Measurements from ENCODE around the gene OMD.

The OMD gene, protein sequence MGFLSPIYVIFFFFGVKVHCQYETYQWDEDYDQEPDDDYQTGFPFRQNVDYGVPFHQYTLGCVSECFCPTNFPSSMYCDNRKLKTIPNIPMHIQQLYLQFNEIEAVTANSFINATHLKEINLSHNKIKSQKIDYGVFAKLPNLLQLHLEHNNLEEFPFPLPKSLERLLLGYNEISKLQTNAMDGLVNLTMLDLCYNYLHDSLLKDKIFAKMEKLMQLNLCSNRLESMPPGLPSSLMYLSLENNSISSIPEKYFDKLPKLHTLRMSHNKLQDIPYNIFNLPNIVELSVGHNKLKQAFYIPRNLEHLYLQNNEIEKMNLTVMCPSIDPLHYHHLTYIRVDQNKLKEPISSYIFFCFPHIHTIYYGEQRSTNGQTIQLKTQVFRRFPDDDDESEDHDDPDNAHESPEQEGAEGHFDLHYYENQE

GRCh38 chr9:92424340-92424739 lies at the start of gene OMD:
Gene OMD (minus strand): TSS chr9:92424471. CDS start chr9:92417558, 6,913 bp downstream.
- DNase-seq (ENCODE audit: low read depth): no peak

- DNase-seq (ENCODE audit: low read depth): no peak
These were observed 43.9 kb upstream of the OMD start for GRCh38 chr9:92468206-92468605.

GRCh38 chr9:92467511-92467910 lies 43.2 kb upstream of the OMD start:
- DNase-seq (ENCODE audit: low read depth): no peak

- DNase-seq (ENCODE audit: low read depth): no peak
These were observed 42.8 kb upstream of the OMD start for GRCh38 chr9:92467041-92467440.

GRCh38 chr9:92463984-92464383 lies 39.7 kb upstream of the OMD start:
- no peak for DNase-seq (ENCODE audit: low read depth)

- DNase-seq (ENCODE audit: low read depth): no peak
These were observed 39.1 kb upstream of the OMD start for GRCh38 chr9:92463387-92463786.

DNA sequence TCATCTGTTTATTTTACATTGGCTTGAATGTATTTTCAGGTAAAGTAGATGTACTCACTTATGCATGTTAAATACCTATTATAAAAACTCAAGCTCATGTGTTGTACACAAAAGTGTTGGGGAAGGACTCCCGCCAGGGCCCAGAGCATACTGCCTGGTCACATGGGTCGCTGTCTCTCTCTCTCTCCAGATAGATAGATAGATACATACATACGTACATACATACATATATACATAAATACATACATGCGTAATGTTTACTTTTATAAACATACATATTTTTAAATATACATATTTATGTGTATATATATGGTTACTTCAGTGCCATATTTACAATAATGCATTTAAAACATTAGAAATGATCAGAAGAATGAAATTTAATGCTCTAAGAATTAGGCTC lies 33.3 kb upstream of the OMD start:
- no peak for DNase-seq (ENCODE audit: low read depth)

DNA sequence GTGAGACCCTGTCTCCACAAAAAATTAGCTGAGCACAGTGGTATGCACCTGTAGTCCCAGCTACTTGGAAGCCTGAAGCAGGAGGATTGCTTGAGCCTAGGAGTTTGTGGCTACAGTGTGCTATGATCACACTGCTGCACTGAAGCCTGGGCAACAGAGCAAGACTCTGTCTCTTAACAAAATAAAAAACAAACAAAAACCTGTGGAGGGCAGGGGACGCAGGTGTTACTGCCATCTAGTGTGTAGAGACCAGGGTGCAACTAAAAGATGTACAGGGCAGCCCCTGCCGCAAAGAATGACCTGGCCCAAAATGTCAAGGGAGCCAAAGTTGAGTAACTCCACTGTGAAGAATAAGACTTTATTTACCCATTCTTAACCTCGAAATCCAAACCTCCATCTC lies 30.9 kb upstream of the OMD start:
- no peak for DNase-seq (ENCODE audit: low read depth)

- DNase-seq (ENCODE audit: low read depth): no peak
These were observed 22.3 kb upstream of the OMD start for GRCh38 chr9:92446536-92446935.

DNA sequence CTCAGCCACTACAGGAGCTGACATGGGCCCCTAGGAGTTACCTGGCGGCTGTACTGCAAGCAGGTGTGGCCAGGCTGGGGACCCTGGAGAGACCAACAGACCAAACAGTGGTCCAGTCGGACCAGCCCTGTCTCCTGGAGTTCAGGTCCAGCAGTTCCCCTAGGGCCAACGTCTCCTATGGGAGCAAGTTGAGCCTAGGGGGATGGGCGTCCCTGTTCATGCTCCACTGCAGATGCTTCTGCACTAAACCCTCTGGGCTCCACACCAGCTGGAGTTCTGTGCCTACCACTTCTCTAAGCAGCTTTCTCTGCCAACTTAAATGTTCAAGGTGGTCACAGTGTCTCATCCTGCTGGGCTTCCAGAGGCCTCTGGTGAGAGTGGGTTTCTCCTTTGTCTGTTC lies 20.6 kb upstream of the OMD start:
- no peak for DNase-seq (ENCODE audit: low read depth)

DNA sequence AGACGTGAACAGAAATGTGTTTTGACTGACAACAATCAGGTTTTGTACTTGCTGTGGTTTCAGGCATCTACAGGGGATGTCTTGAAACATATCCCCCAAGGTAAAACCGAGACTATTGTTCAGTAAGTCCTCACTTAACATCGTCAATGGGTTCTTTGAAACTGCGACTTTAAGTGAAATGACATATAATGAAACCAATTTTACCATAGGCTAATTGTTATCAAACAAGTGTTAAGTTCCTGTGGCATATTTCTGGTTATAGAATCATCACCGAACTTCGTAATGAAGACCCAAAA lies 16.4 kb upstream of the OMD start:
- DNase-seq (ENCODE audit: low read depth): no peak

- DNase-seq (ENCODE audit: low read depth): no peak
These were observed 15.9 kb upstream of the OMD start for GRCh38 chr9:92439921-92440750.

GRCh38 chr9:92438900-92439526 lies 14.7 kb upstream of the OMD start:
- DNase-seq (ENCODE audit: low read depth): no peak

- DNase-seq (ENCODE audit: low read depth): no peak
These were observed 11.0 kb upstream of the OMD start for GRCh38 chr9:92435263-92435662.

DNA sequence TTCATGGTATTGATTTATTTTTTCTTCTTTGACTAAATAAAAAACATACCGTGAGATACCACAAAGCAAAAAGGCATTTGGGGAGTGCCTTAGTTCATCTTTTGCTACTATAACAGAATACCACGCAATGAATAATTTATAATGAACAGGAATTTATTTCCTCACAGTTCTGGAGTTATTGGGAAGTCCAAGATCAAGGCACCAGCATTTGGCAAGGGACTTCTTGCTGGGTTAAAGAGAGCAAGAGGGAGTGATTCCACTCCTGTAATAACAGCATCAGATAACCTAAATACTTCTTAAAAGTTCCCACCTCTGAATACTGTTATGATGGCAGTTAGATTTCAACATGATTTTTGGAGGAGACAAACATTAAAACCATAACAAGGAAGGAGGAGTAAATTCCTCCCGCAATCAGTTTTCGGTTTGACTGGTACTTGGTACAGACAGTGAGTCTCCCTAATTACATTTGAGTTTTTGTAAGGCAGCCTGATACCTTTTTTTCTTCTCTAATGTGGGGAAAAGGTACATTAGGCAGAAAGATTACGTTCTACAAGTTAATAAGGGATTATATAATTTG lies 8.8 kb upstream of the OMD start:
- no peak for DNase-seq (ENCODE audit: low read depth)

- DNase-seq (ENCODE audit: low read depth): no peak
These were observed 8.1 kb upstream of the OMD start for GRCh38 chr9:92432350-92432749.

GRCh38 chr9:92429836-92430235 lies 5.6 kb upstream of the OMD start:
- no peak for DNase-seq (ENCODE audit: low read depth)

DNA sequence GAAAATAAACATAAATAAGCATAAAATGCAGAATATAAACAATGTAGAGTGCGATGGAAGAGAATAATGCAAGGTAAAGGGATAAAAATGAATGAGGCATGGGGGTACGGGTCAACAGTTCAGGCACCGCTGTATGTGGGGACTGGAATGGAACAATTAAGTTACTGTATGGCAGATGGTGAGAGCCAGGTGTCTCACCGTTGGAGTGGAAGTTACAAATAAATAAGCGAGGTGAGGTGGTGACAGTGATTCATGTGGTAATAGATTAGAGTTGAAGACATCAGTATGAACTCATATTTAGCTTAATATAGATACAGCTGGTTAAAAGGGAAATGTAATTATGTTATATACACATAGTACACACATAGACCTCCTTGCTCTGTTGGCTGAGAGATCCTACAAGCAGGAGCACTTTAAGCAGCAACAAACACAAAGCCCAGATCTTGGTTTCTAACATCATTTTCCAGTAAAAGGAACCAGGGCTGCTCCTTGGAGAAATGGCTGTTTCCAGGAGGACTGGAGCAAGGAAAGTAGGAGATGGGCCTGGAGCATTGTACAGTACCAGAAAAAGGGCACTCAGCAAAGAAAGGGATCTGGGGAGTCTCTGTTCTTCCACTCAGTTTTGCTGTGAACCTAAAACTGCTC lies 2.4 kb upstream of the OMD start:
- no peak for DNase-seq (ENCODE audit: low read depth)

DNA sequence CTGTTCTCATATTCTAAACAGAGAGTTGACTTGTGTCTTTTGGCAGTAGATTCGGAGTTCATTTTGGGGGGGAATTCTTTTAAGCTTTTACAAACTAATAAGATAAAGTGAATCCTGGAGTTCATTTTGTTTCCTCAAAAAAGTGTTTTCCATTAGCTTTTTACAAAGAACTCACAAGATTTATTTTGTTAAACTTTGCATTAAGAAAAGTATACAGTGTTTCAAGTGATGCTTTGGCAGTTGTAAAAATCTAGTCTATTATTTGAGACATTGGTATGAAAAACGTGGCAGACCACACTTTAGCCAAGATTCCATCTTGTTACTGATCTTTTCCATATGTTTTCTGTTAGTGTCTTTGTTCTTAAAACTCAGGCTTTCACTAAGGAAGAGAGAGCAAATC lies 1.2 kb upstream of the OMD start:
- DNase-seq (ENCODE audit: low read depth): no peak

DNA sequence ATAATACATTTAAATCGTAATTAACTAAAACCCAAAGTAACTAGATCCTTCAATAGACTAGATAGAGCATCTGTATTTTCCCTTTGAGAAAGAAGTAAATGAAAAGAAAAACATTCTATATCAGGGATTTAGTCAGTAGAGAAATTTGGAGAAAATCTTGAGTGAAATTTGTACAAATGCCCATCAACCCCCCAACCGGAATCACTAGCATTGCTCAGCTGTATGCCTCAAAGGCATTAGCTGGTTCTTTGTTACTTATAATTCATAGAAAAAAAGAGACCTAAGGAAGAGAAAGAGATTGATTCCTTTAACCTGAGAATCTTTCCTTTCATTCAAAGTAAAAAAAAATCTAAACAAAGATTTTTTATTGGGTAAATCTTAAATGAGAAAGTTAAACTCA lies 659 bp downstream of the OMD start:
- no peak for DNase-seq (ENCODE audit: low read depth)

- DNase-seq (ENCODE audit: low read depth): no peak
These were observed 1.5 kb downstream of the OMD start for GRCh38 chr9:92422611-92423338.

- no peak for DNase-seq (ENCODE audit: low read depth)
These were observed 9.7 kb downstream of the OMD start for GRCh38 chr9:92414566-92414965.

All from activated T-cell treated with anti-CD3 and anti-CD28 coated beads for 1 hour (primary cell).